Kidney epithelial cell (primary cell): ENCODE results near the gene FBXW11. TPM values are rescaled to one million over a fixed set of nuclear protein-coding genes. Genes with fewer than 3 reads are reported as not detected.
A peak's percentile ranks its signal among the peaks of the same experiment; 100 is the strongest.
"Not testable (repeated sequence)": the region's sequence is repeated elsewhere in the genome, so short reads cannot be mapped to it uniquely, and the experiment has no call there.

Source experiments
- DNase-seq: peaks from one replicate; pipeline ENCODE4 v3.0.0-alpha.2; 2010; ENCODE audit warnings: low read depth
- H3K27me3 ChIP-seq: 2 replicates; pipeline ENCODE4 v1.6.0; 2011; ENCODE audit warnings: low read length; ENCODE audit not compliant: control insufficient read depth, insufficient read depth
- H3K36me3 ChIP-seq: 2 replicates; pipeline ENCODE4 v1.5.1; 2011; ENCODE audit warnings: low read length; ENCODE audit not compliant: control insufficient read depth, insufficient read depth
- H3K4me3 ChIP-seq: 2 replicates; pipeline ENCODE4 v1.5.1; 2011; ENCODE audit warnings: low read depth, mild to moderate bottlenecking, control low read depth, low read length
- CTCF ChIP-seq: IDR thresholded peaks from 2 replicates; pipeline ENCODE4 v1.5.1; 2011; ENCODE audit warnings: mild to moderate bottlenecking, moderate library complexity, low read length, control low read depth, inconsistent platforms; ENCODE audit not compliant: insufficient read depth, poor library complexity, severe bottlenecking
- total RNA-seq: library from RNA; depleted of rRNA; stranded (reverse); fragments of >200 nt; gene quantifications from 2 replicates; pipeline ENCODE4 v1.2.3, GENCODE V29; 2015

The FBXW11 gene
- total RNA-seq, 1 donor from 2014 or later = 75.1 TPM

- DNase-seq = no peak
Observed at GRCh38 chr5:172035049-172035448, 28.6 kb upstream of the FBXW11 start.

GRCh38 chr5:172031894-172032461, 25.5 kb upstream of the FBXW11 start:
- no peaks in the 10 kb centered on the region for H3K27me3 ChIP-seq
- no peak overlapping the region for H3K4me3 ChIP-seq
- H3K36me3 ChIP-seq = no peaks in the 10 kb centered on the region
- TF ChIP-seq CTCF = no peak
- DNase-seq = no peak

More at GRCh38 chr5:172035049-172035448, 28.6 kb upstream of the FBXW11 start:
- TF ChIP-seq CTCF = no peak
- H3K27me3 ChIP-seq = no peaks in the 10 kb centered on the region
- H3K36me3 ChIP-seq = no peaks in the 10 kb centered on the region
- H3K4me3 ChIP-seq = no peak overlapping the region

GRCh38 chr5:172029876-172030275, 23.4 kb upstream of the FBXW11 start:
- no peak for DNase-seq
- Histone ChIP-seq H3K27me3 (no peaks in the 10 kb centered on the region), H3K36me3 (no peaks in the 10 kb centered on the region), H3K4me3 (no peak overlapping the region)
- no peak for TF ChIP-seq CTCF

- no peak for TF ChIP-seq CTCF
Observed at GRCh38 chr5:172028167-172028566, 21.7 kb upstream of the FBXW11 start.

GRCh38 chr5:172020110-172020786, 13.8 kb upstream of the FBXW11 start:
- not testable (repeated sequence) for H3K4me3 ChIP-seq, H3K27me3 ChIP-seq, H3K36me3 ChIP-seq, DNase-seq
- TF ChIP-seq CTCF = peak; percentile 4

More at GRCh38 chr5:172028167-172028566, 21.7 kb upstream of the FBXW11 start:
- Histone ChIP-seq H3K27me3 (no peaks in the 10 kb centered on the region), H3K4me3 (no peak overlapping the region), H3K36me3 (no peaks in the 10 kb centered on the region)
- no peak for DNase-seq

- Histone ChIP-seq H3K4me3 (no peak overlapping the region), H3K27me3 (no peaks in the 10 kb centered on the region), H3K36me3 (no peaks in the 10 kb centered on the region)
- TF ChIP-seq CTCF = no peak
- DNase-seq = no peak
Observed at GRCh38 chr5:172015346-172015745, 8.9 kb upstream of the FBXW11 start.
